Posterior cingulate gyrus (tissue), 11 donors: ENCODE data around the gene RPS6KA2.
A peak's percentile ranks its signal among the peaks of the same experiment; 100 is the strongest.

Source experiments
- DNase-seq, 10 donors: peaks; one replicate each; pipeline versions ENCODE4 v3.0.0 to v3.0.0-alpha.2; 2020 to 2021; ENCODE audit warnings: mixed read lengths in 3 of 10
- intact Hi-C: fragments of 100-400 bp; cut with DNase I; formaldehyde crosslinking; loops from one replicate; pipeline ENCODE4 v1.15.1; 2023

RPS6KA2 gene

GRCh38 chr6:166618251-166618650 lies 8.8 kb downstream of the RPS6KA2 start:
- intact Hi-C loops = no loop called here
- DNase-seq = peak in 1 of 10 donors; percentile 24

DNA sequence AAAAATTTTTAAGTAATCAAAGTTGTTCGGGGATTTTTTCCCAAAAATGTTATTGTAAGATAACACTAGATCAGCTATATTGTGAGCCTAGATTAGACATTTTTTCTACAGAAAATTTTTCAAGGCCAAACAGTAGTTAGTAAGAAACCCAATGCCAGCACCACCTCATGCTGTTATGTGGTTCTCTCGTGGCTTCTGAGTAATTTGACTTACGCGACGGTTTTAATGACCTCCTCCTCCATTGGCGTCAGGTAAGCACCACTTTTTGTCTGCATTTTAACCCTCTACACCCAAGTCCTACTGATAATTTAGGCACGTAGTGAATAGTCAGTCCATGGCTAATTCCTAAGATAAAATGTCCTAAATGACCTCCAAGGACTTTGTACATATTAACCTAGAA lies 9.7 kb downstream of the RPS6KA2 start:
- intact Hi-C loops = no loop called here
- no peak for DNase-seq

GRCh38 chr6:166616261-166617238 lies 10.5 kb downstream of the RPS6KA2 start:
- intact Hi-C loops = no loop called here
- DNase-seq = peak in 1 of 10 donors; percentile 35

DNA sequence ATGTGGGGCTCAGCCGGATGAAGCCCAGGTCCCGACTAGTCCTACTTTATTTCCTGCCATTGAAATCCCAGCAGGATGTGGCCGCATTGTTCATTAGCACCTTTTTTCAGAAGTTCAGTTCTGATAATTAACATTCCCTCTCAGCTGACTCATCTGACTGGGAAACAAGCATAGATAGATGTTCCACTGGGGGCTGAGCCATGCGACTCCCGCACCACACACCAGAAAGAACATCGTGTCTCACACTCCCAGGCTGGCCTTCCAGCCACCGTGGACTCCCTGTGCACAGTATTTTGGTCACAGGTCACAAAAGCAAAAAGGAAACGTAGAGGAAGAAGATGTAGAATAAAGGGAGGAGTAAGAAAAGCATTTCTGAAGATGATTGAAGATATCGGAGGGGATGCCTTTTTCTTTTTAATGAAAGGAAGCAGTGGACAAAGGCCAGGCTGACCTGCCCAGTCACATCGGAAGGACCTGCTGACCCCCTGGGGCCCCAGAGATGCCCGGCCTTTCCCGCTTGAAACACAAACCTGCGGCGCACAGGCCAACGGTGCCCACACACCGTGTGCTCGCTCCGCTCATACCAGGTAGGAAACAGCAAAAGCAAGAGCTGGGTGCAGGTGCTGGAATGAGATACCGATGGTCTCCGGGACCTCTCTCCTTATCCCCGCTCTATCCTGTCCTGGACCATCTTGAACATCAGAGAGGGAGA lies 11.8 kb downstream of the RPS6KA2 start:
- peak in 2 of 10 donors; percentile 24 to 87 for DNase-seq
- intact Hi-C loops = no loop called here

DNA sequence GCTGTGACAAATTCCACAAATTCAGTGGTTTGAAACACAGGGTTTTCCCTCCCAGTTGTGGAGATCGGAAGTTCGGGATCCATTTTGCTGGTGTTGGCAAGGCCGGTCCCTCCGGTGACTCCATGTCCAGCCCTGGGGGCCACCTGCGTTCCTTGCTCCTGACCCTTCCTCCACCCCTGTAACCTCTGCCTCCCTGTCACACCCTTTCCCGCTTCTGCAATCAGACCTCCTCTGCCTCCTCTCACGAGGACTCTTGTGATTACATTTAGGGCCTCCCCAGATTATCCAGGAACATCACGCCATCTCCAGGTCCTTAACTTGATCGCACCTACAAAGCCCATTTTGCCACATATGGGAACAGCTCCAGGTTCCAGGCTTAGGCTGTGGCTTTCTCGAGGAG lies 12.5 kb downstream of the RPS6KA2 start:
- intact Hi-C loops = no loop called here
- DNase-seq = peak in 1 of 10 donors; percentile 48

DNA sequence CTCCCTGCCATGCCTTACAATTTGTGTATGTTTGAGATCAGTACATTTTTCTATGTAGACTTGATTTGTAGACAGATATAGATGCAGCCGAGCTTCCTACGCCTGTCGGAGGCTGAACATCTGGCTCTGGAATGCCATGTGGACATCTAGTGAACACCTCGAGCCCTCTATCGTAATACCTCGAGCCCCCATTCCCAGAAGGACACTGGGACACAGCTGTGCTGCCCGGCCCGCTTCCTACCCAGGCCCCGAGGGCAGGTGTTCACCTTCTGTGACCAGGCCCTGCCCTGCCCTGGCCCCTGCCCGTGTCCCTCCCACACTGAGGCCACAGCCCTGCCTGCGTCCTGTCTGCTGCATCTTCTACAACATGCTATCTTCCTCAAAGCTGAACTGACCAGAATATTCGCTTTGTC lies 12.9 kb downstream of the RPS6KA2 start:
- intact Hi-C loops = no loop called here
- DNase-seq = peak in 1 of 10 donors; percentile 73

GRCh38 chr6:166613027-166613426 lies 14.0 kb downstream of the RPS6KA2 start:
- intact Hi-C loops = no loop called here
- peak in 1 of 10 donors; percentile 41 for DNase-seq

GRCh38 chr6:166612471-166612881 lies 14.6 kb downstream of the RPS6KA2 start:
- peak in 1 of 10 donors; percentile 25 for DNase-seq
- intact Hi-C loops = no loop called here

- intact Hi-C loops = no loop called here
- DNase-seq = no peak
These were observed 15.4 kb downstream of the RPS6KA2 start for GRCh38 chr6:166611631-166612030.

GRCh38 chr6:166610069-166610468 lies 17.0 kb downstream of the RPS6KA2 start:
- intact Hi-C loops = no loop called here
- DNase-seq = no peak

DNA sequence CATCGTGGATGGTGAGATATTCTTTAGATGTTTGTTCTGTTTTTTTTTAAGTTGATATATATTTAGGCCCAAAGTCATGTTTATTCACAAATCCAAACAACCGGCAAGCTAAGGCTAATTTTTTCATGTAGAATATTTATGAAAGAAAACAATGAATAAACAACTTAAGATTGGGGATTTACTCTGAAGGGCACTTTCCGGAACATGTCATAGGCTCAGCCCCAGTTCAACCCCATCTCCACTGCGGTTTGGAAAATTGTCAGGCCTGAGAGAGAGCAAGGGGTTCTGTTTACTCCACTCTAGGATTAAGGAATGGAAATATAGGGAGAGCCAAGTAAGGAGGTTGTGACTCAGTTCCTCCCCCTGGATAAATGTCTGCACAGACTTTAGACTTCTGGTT lies 18.3 kb downstream of the RPS6KA2 start:
- intact Hi-C loops = loop anchor here (10.0 kb wide), 1 partner anchor 54 kb away; no protein-coding TSS in a partner anchor

GRCh38 chr6:166605752-166606151 lies 21.3 kb downstream of the RPS6KA2 start:
- DNase-seq = peak in 1 of 10 donors; percentile 25
- intact Hi-C loops = loop anchor here (10.0 kb wide), 1 partner anchor 51 kb away; no protein-coding TSS in a partner anchor

More for the DNA sequence above, 18.3 kb downstream of the RPS6KA2 start:
- DNase-seq = no peak

GRCh38 chr6:166604911-166605310 lies 22.1 kb downstream of the RPS6KA2 start:
- intact Hi-C loops = loop anchor here (10.0 kb wide), 1 partner anchor 50 kb away; no protein-coding TSS in a partner anchor
- DNase-seq = no peak

GRCh38 chr6:166604328-166604727 lies 22.7 kb downstream of the RPS6KA2 start:
- peak in 1 of 10 donors; percentile 38 for DNase-seq
- intact Hi-C loops = loop anchor here (10.0 kb wide), 1 partner anchor 50 kb away; no protein-coding TSS in a partner anchor

DNA sequence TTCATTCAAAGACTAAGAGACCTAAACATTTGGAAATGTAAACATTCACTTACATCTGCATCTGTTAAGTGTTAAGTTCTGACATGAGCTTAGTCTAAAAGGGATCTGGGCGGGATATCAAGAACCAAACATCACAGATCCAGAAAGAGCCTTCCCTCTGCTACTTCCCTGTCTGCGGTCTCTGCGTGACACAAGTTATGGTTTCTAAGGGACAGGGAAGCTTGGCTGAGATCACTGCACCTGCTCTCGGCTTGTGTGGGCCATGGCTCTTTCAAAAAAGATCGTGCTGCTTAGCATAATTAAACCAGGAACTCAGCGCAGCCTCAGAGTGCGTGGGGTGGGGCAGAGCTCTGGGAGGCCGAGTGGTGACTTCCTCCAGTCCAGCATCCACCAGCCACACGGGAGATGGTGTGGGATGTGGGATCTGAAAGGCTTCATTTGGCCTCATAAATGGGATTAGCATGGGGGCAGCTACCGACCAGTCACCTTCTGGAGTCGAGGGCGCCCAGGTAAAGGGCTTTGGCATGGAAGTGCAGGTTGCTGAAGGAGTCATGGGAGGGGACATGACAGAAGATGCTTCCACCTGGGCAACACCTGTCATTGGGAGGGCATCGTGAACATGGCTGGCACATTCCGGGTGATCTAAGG lies 23.9 kb downstream of the RPS6KA2 start:
- intact Hi-C loops = loop anchor here (10.0 kb wide), 1 partner anchor 48 kb away; no protein-coding TSS in a partner anchor
- peak in 1 of 10 donors; percentile 61 for DNase-seq

DNA sequence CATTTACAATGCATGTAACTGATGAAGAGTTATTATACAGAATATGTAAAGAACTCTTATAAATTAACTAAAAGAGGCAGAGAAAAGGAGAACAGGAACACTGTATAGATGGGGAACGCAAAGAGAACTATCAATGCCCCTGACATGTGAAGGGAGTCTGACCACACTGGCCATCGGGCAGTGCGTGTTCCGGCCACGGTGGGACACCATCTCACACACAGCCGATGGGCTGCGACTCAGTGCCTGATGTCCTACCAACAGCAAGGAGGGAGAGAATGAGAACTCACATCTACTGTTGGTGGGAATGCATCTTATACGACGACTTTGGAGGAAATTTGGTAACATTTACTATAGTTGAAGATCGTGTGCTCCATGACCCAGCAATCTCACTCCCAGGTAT lies 25.1 kb downstream of the RPS6KA2 start:
- intact Hi-C loops = loop anchor here (10.0 kb wide), 1 partner anchor 47 kb away; no protein-coding TSS in a partner anchor
- peak in 1 of 10 donors; percentile 43 for DNase-seq

DNA sequence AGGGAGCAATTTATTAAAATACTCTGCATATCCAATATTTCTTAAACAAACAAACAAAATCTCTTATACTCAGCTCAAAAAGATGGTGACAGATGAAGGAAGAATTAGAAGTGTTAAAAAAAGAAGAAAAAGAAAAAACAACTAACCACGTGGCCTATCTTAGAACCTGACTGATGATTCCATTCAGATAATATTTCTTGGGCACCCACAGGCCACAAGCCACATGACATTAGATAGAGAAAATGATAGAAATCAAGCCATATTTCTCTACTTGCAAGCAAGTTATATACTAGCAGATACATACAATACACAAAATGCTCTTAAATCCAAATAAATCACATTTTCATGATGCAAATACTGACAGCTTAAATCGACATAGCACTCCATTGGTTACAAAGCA lies 26.1 kb downstream of the RPS6KA2 start:
- intact Hi-C loops = loop anchor here (10.0 kb wide), 1 partner anchor 46 kb away; no protein-coding TSS in a partner anchor
- no peak for DNase-seq

DNA sequence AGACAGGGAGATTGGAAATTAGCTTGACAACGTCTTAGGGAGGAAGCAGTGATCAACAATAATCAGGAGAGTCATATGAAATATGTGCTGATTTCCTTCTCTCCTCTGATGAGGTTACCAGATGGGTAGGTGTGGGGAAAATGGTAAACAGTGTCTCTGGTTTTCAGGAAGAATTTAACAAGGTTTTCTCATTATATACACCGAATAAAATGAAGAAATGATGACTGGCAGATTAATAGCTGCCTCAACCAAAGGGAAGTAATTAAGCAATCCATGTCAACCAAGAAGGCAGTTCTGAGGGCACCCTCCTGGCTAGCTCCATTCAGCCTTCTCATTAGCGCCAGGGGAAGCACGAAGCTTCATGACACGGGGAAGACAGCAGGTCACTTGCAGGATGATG lies 27.8 kb downstream of the RPS6KA2 start:
- DNase-seq = no peak
- intact Hi-C loops = no loop called here

DNA sequence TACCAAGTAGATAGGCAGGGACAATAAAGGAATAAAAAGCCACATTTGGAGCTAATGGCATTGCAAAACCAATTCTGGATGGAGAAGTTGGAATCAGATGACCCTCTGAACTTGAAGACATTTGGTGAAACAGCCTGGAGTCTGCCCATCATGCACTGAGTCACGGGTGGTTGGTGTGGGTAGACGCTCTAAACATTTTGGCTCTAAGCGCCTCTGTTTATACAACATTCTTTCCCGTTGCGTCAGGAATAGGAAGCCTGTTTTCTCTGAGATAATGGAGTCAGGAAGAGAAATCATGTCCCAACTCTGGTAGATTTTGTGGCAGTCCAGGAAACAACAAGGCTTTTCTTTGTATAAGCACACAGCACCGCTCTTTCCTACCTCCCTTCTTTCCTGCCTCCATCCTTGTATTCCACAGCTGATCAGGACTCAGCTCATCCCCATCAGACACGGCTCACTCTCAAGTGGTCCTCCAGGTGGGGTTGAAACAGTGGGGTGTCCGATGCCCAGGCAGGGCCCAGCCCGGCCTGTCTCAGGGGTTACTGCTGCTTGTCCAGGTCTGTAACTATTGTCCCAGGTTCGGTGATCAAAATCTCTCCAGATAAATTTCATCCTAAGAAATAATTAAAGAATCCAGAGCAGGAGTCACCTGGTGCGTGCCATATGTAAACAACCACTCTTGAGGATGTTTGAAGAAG lies 28.5 kb downstream of the RPS6KA2 start:
- intact Hi-C loops = no loop called here
- peak in 2 of 10 donors; percentile 55 to 67 for DNase-seq
